NCI-H446 (cell line): ENCODE data around the gene FNDC3B.

ENCODE experiments used
- DNase-seq, 2 experiments: peaks; one replicate each; lab custom pipeline; 2025; lab: John Stamatoyannopoulos, UW

FNDC3B gene

DNA sequence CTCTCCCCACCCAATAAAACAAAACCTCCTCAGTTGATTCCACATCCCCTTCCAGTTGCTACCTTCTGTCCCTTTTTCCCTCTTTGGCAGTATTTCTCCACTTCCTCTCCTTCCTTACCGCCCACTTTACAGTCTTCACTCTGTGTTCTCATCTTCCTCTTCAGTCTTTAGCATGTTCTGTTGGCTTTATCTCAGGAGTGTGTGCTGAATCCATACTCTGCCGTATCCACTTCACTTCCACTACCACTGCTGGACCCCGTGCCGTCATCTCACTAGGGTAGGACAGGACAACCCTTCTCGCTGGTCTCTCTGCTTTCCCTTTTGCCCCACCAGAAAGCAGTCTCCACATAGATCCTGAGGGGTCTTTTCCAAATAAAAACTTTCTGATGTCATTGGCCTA, 74.3 kb downstream of the FNDC3B start:
- DNase-seq: no peak

DNA sequence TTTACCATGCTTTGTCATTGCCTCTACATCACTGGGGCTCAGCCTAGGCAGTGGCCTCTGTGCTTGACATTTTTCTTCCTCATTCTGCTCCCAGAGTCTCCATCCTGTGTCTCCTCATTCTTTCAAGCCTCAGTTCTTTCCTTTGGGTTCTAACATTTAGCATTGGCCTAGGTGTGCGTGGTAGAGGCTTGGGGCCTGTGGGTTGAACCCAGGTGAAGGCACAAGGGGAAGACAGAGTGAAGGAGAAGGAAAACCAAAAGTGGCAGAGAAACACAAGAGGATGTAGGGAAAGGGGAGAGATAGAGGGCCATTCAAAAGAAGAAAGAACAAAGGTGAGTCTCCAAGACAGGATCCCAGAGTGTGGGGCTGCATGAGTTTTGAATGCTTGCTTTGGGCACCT, 75.7 kb downstream of the FNDC3B start:
- DNase-seq: no peak

DNA sequence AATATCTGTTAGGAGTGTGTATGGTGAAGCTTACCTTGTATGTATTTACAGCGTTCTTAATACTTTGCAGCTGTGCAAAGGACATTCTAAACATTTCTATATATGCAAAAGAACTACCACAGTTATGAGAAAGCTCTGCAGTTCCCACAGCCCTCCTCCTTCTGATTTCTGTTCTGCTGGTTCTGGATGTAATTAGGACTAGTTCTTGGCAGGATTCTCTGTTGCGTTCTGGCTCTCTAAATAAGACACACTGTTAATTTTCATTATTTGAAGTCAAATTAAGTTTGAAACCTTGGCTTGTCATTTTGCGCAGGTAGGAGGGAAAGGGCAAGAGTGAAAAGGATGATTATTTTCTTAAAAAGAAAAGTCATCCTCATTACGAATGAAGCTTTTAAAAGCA, 76.4 kb downstream of the FNDC3B start:
- DNase-seq: no peak

DNA sequence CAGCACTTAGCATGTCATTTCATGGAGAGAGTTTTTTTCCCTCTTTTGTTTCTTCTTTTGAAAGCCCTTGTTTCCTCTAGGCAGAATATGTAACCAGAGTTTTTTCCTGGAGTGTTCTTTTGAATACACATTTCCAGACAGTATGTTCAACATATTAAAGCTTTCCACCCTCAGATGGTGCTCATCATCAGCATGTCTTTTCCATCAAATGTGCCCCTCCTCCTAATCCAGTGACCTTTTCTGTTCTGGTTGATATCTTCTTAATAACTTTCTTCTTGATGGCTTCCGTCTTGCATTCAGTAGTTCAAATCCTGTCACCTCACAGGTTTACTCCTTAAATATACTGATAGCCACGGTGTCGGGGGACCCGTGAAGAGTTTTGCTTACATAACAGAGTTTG, 78.6 kb downstream of the FNDC3B start:
- no peak for DNase-seq

DNA sequence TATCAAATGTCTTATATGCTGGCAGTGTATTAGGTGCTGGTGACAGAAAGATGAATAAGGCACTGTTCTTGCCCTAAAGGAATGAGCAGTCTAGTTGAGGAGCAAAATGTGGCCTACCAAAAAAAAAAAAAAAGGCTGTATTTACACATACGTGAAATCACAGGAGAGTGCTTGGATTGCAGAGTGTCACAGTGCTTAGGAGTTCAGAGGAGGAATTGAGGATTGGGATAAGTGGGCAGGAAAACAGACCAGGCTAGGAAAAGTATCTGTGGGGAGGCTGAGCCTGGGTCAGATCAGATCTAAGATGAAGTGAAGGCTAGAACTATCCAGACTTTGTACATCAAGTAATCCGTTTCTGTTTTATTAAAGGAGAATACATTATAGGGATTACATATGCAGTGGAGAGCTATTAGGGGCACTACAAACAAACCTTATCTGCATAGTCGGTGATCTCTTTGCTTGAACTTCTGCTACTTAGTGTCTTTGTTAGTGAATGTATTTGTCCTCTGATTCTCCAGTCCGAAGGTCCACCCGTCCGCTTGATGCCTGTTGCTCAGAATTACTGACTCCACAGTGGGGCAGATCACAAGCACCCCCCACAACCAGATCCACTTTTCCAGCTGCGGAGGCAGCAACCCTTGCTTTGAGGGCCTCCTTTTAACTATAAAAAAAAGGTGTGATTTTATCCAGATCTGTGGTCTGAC, 80.0 kb downstream of the FNDC3B start:
- no peak for DNase-seq

DNA sequence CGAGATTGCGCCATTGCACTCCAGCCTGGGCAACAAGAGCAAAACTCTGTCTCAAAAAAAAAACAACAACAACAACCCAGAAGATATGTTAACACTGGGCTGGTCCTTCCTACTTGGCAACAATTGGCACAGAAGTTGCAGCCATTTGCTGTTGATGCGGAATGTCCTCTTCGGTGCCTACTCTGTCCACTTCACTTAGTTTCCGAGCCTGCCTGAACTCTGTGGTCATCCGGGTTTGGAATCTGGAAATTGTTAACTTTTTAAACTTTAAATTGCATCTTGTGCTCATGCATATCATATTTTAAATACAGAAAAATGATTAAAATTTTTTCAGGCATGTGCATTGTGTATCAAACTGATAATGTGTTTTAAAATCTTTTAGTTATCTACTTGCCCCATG, 81.5 kb downstream of the FNDC3B start:
- DNase-seq: no peak

DNA sequence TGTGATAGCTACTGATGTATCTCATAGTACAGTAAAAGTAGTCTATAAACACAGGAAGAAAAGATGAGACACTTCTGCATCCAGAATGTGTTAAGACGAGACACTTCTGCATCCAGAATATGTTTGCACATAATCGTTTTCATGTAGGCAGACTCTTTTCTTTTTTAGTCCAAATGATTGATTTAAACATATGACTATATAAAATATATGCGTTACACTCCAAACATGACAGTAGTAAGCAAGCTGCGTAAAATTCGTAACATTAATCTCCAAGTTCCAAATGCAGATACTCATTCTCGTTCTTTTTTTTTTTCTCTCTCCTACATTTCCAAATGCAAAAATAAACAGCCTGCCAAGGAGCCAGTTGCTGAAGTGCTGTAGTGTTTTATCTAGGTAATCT, 82.6 kb downstream of the FNDC3B start:
- no peak for DNase-seq

DNA sequence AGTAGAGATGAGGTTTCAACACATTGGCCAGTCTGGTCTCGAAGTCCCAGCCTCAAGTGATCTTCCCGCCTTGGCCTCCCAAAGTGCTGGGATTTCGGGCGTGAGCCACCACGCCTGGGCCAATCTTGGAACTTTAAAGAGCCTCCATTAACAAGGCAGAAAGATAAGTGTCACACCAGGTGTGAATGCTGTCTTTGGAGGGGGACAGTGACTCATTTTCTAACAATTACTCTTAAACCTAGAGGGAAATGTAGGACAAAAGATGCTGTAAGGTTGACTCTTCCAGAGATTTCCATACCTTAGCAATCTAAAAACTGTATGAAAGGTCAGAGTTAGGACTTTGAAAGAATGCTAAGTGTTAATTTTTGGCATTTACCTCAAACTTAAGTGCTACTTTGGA, 84.9 kb downstream of the FNDC3B start:
- no peak for DNase-seq

DNA sequence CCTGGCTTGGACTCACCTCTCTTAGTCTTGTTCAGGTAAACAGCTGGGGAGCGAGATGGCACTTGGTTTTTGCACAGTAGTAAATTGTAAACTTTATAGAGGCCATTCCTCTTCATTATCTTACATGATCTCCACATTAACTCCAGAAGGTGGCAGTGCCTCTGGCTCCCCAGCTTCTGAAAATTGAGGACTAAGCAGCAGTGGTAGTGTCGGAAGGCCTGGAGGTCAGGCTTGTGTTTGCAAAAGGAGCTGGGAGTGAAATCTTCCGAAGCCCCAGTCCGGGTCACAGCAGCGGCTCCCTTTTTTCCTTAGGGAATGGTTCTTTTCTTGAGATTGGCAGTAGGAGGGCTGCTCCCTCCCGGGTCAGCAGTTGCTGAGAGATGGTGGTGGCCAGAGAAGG, 85.7 kb downstream of the FNDC3B start:
- peak in 1 of 2 experiments; percentile 17 for DNase-seq

DNA sequence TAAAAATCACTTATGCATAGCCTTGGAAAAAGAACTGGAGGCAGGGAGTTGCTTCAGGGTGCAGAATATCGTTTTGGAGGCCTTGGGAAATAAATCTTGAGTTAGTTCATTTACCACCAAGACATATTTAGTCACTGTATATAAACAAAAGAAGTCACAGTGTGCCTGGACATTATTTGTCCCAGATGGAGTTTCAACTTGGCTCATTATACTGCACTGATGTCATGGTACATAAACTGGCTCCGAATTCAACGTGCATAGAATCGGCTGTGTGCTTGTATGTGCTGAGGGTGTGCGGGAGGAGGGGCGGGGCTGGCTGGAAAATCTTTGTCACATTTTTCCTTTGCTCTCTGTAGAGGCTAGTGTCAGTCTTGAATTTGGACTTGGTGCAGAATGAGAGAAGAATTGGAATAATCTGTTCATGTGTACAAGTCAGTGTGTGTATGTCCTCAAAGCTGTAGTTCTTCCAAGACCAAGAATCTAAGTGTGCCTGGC, 86.6 kb downstream of the FNDC3B start:
- DNase-seq: peak; percentile 41 to 74

DNA sequence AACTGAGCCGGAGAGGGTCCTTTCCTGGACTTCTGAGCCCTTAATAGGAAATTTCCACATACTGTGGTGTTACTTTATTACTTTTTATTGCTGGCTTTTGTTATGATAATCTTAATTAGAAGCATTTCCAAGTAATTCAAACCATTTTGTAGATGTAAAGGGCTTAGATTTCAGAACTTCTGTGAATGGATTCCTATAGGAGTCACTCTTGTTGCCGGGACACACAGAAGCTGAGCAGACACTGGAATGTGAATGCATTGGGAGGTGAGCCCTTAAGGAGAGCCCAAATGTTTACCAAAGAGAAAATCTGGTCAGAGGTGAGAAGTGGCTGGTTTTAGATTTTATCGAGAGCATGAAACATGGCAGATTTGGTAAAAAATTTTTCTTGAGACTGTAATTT, 87.4 kb downstream of the FNDC3B start:
- no peak for DNase-seq

DNA sequence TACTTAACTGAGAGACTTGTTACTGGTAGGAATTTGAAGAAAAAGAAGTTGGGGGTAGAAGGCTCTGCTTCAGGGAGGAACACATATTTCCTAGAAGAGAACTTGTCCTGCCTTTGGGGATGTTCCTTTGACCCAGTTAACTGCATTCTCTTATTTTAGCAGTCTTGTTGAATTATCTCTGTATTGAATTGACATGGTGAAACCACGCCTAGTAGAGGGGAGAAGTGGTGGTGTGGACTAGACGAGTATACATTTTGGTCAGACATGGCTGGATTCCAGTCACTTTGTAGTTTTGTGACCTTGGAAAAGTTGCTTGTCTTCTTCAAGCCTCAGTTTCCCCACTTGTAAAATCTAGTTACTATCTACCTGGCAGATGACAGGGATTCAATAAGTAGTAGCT, 87.8 kb downstream of the FNDC3B start:
- DNase-seq: no peak

DNA sequence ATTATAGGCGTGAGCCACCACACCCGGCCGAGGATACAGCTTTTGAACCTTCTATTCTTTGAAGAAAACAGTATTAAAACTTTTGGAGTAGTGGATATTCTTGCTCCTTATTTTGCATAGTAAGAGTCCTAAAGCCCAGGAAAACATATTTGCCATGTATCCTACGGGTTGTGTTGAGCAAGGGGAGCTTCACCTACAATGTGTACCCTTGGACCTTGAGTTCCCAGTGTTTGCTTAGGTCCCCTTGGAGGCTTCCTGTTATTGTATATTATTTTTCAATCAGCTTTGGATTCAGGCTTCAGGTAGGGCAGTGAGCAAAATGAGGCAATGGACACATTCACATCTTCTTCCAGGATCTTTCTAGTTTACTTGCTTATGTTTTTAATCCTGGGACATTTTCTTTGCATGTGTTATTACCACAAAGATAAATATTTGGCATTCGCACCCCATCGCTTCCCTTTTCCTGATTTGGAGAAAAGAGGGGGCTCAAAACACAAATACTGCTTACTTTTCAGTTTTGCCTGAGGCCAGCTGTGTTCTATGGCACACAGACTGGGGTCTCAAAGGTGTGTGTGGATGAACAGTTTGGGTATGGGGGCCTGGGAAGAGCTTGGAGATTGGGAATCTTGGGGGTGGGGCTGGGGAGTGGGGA, 88.7 kb downstream of the FNDC3B start:
- DNase-seq: no peak

DNA sequence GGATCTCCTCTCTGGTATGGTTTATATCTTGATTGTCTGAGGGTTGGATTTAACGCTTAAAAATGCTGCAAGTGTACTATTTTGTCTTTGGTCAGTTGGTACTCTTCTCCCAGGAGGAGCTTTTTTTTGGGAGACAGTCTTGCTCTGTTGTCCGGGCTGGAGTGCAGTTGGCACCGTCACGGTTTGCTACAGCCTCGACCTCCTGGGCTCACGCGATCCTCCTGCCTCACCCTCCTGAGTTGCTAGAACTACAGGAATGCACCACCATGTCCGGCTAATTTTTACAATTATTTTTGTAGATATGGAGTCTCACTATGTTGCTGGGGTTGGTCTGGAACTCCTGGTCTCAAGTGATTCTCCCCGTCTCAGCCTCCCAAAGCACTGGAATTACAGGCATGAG, 89.5 kb downstream of the FNDC3B start:
- no peak for DNase-seq

DNA sequence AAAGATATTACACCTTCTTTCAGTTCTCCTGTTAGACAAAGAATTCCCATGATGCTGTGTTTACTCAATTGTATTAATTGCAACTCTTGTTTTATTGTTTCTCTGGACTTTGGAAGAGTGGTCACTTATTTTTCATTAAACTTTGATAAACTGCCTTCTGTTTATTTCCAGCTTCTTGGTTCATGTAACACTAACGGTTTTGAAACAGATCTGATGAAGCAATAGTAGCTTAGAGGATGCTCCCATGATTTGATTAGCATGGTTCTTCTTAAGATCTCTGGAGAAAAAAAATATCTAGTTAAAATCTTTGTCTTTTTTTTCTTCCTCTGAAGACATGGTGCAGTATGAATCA, 90.1 kb downstream of the FNDC3B start:
- DNase-seq: no peak

DNA sequence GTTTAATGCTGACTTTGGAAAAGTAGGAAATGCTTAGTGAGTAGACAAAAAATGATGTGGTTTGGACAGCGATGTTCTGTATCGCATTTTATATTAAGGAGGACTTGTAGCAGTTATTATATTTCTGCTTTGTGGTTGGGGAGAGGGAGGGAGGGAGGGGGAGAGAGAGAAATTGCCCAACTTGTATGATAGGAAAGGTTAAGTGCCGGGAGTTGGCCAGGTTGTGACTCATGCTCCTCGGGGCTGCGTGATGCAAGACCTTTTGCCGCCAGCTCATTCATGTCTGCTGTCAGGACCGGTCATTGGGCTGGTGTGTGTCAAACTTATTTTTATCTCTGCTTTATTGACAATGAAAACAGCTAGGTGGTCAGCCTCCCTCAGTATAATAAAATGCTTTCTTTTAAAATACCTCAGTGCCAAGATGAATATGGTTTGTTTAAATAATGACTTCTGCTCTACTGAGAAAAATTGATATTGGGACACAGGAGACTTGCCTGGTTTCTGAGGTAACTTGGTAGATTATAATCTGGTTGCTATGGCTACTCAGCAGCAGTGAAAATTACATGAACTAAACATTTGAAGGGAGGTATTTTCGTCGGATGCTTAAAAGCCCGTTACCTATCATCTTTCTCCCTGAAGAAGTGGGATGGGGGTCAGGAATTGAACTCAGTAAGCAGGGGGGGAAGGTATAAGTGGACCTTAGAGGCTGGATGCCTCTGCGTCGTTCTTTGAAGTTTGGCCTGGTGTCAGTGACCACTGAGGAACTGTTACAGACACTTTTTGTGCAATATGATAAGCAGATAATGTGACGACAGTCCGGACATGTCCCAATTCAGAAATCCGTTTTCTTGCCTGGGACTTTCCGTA, 90.7 kb downstream of the FNDC3B start:
- DNase-seq: no peak

DNA sequence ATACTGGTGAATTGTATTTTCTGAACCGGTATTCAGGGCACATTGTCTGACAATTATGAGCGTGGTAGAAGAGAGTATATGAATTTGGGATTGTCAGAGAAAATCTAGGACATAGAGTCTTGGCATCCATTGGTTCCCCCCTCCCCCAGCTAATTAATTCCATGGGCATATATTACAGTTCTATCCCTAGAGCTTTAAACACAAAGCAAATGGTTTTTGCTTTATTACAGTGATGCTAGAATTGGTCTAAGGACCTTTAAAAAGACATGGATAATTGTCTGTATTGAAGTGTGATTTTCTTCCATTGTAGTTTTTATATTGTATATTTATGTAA, 91.3 kb downstream of the FNDC3B start:
- DNase-seq: no peak

DNA sequence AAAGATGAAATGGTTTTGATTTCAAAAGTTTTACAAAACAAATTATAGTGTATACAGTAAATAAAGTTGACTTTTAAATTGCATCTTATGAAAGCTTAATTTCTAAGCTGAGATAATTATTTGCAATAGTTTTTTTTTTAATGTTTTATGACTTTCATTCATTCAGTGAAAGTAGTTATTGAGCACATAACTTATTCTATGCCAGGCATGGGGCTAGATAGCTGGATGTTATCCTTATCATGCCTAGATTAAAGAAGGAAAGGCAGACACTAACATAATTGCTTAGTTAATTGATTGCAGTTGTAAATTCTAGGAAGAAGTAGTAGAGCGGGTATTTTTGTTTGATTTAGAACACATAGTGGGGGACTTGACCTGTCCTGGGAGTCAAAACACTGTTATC, 92.4 kb downstream of the FNDC3B start:
- DNase-seq: no peak

DNA sequence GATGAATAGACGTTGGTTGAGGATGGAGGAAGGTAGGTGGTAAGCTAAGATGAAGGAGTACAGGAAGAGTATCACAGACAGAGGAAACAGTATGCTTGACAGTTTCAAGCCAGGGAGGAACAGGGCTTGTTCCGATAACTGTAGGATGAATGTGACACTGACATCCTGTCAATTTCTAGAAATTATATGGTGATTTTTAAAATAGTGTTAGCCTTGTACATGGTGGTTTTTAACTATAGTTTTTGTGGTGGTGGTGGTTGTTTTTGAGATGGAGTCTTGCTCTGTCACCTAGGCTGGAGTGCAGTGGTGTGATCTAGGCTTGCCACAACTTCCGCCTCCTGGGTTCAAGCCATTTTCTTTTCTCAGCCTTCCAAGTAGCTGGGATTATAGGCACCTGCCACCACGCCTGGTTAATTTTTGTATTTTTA, 92.8 kb downstream of the FNDC3B start:
- DNase-seq: no peak

DNA sequence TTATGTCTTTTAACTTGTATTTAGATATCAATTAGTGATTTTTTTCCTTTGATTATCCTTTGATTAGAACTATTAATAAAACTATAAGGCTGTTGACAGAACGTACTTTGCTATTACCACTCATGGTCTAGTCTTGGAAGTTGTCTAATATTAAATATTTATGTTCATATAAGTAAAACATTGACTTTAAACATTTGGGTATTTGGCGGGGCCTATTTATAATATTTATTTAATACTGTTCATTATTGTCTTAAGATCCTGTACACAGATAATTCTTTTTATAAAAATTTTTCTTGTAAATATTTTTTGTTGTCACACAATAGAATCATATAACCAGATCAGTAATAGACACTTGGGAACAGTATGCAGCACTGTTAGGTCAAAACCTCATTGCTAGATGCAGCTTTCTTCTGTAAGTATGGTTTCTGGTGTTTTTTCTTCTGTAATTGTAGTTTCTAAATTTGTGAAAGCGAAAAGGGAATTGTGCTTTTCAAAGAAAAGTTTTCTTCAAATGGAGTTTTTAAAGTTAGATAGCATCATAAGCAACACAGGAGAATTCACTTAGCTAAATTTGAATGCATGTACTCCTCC, 93.4 kb downstream of the FNDC3B start:
- DNase-seq: no peak

DNA sequence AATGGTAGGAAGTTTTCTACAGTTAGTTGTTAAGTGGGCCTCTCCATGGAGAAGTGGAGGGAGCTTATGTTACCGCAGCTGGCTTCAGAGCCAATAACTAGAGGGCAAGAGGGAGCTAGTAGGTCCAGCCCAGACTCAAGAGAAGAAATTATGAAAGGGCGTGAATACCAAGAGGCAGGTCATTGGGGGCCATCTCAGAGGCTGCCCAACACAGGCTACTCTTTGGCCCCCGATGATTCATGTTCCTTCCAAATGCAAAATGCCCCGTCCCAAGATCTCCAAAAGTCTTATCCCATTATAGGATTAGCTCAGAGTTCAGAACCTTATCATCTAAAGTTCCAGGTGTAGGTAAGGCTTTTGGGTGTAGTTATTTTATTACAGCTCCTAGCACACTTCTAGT, 94.5 kb downstream of the FNDC3B start:
- no peak for DNase-seq

DNA sequence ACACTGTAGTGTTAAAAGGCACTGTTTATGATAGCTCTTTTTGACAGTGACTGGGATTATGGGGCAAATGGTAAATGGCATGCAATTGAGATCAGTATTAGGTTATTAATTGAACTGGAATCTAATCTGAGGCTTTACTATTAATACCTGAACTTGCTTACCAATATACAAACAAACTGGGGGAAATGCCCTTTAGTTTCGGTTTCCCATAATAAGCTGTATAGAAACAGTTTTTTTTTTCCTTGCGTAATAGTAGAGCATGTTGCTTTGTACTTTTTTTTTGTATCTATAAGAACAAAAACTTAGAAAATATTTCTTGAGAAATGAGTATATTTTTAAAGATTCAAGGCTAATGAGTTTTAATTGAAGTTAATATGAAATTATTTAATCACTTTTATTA, 95.0 kb downstream of the FNDC3B start:
- no peak for DNase-seq

DNA sequence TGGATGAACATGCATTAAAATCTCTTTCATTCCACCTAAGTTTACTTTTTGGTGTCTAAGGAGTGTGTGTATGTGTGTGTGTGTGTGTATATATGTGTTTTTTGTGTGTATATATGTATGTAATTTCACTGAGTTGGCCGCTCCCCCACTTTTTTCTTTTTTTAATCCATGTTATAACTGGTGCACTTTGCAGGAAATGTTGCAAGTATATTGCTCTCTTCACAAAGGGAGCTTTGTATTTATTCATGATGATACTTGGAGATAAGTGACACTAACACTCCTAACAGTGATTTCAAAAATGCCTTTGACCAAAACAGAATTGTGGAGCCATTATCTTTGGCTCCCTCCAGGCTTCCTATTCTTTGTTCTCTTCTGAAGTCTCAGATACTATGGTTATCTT, 95.8 kb downstream of the FNDC3B start:
- no peak for DNase-seq
